Adipocyte (in vitro differentiated cells): ENCODE data around the gene THAP12.

Experiments
- DNase-seq: peaks from one replicate; pipeline ENCODE4 v3.0.0-alpha.2; 2015; ENCODE audit warnings: low read depth
- H3K27me3 ChIP-seq: replicated peaks from 2 replicates; pipeline ENCODE4 v1.7.0; 2013; ENCODE audit warnings: mild to moderate bottlenecking, low read length, moderate library complexity; ENCODE audit not compliant: control insufficient read depth, insufficient read depth
- H3K36me3 ChIP-seq: 2 replicates; pipeline ENCODE4 v1.7.0; 2013; ENCODE audit warnings: low read length, mild to moderate bottlenecking, moderate library complexity; ENCODE audit not compliant: control insufficient read depth, insufficient read depth, severe bottlenecking
- H3K4me1 ChIP-seq: 2 replicates; pipeline ENCODE4 v1.7.0; 2013; ENCODE audit warnings: mild to moderate bottlenecking, low read length, moderate library complexity; ENCODE audit not compliant: control insufficient read depth, insufficient read depth
- H3K4me3 ChIP-seq: 2 replicates; pipeline ENCODE4 v1.7.0; 2013; ENCODE audit warnings: mild to moderate bottlenecking, low read length, moderate library complexity
- H3K9ac ChIP-seq: 2 replicates; pipeline ENCODE4 v1.7.0; 2013; ENCODE audit warnings: mild to moderate bottlenecking, low read length, moderate library complexity
- H3K9me3 ChIP-seq: 2 replicates; pipeline ENCODE4 v1.7.0; 2013; ENCODE audit warnings: mild to moderate bottlenecking, low read length, moderate library complexity; ENCODE audit not compliant: control insufficient read depth

Gene THAP12

GRCh38 chr11:76317296-76317695, 63.6 kb downstream of the THAP12 start:
- H3K4me3 ChIP-seq, result no peak overlapping the region
- H3K9ac ChIP-seq, result no peak overlapping the region
- no peaks in the 10 kb centered on the region for H3K36me3 ChIP-seq
- H3K27me3 ChIP-seq, result peaks cover 16% of the 10 kb centered on the region
- H3K9me3 ChIP-seq, result no peaks in the 10 kb centered on the region
- H3K4me1 ChIP-seq, result peaks cover 14% of the 10 kb centered on the region
- DNase-seq, result no peak

- H3K9me3 ChIP-seq, result no peaks in the 10 kb centered on the region
- H3K9ac ChIP-seq, result no peak overlapping the region
- no peaks in the 10 kb centered on the region for H3K36me3 ChIP-seq
- DNase-seq, result no peak
- peaks cover 17% of the 10 kb centered on the region for H3K27me3 ChIP-seq
- peaks cover 14% of the 10 kb centered on the region for H3K4me1 ChIP-seq
- no peak overlapping the region for H3K4me3 ChIP-seq
Observed at GRCh38 chr11:76316726-76317125, 64.2 kb downstream of the THAP12 start.

DNA sequence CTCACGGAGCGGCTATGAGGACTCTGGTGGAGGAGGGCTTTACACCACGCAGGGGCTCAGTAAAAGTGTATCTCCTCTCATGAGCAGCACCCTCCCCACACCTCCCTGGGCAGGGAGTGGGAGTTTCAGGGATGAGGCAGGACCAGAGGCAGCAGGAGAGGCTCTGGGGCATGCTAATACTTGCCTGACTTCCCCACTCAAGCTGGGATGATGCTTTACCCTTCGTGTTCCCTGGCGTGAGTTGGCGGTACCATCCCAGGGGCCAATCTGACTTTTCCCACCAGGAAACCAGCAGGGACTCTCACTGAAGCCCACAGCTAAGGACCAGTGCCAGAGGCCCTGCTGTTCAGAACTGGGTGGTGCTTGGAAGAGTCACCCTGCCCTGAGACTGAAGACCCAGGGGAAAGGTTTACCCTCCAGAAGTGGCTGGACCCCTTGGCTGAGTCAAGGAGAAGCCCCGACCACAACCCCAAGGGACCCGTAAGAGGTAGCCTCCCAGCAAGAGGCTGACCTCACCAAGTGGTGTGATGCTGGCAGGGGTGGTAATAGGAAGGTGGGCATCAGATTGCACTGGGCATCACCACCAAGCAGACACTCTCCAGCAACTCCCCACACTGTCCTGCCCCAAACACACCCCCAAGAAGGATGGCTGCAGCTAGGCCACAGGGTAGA, 65.6 kb downstream of the THAP12 start:
- Histone ChIP-seq H3K9me3 (no peaks in the 10 kb centered on the region), H3K4me1 (peaks cover 14% of the 10 kb centered on the region), H3K9ac (no peak overlapping the region), H3K27me3 (peaks cover 22% of the 10 kb centered on the region), H3K36me3 (no peaks in the 10 kb centered on the region), H3K4me3 (no peak overlapping the region)
- DNase-seq, result no peak

DNA sequence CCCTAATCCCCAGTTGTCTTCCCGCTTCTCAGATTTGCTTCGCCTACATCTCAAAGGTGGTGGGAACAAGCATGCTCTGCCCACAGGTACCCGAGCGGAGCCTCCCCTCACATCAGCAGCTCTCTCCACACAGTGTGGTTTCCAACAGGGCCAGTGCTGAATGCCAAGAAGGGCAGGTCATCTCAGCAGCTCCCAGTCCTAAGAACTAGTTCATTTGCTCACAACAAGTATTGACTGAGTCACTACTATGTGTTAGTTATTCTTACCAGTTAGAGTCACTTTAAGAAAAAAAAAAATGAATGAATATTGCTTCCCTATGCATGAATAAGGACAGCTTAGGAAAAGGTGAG, 66.2 kb downstream of the THAP12 start:
- peaks cover 26% of the 10 kb centered on the region for H3K27me3 ChIP-seq

DNA sequence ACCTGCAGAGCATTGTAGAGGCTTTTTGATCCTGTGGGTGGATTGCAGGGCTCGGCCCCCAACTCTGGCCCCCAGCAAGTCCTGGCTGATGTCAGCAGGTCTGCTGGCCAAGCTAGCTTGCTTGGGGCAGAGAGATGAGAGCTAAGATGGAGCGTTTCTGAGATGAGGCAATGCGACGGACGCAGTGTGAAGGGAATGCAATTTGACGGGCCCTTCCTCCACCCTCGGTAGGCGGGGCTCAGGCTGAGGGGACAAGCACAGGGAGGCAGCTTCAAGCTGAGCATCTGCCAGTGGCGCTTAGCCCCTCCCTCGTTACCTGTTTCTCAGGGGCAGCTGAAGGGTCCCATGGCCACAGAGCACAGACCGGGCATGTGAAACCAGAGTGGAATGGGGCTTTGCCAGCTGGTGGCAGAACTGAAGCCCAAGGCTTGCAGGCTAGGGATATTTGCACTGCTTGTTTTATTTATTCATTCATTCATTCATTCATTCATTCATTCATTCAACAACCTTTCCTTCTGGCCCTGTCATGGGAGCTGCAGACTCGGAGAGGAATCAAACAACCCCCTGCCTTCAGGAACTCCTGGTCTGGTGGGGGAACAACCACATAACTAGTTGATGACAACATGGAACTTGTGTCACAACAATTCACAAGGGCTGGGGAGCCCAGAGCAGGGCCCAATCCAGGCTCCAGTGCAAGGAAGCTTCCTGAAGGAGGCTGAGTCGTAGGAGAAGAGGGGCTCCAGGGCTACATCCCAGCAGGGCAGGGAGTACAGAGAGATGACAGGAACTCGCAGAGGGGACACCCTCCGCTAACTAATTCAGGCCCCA, 66.8 kb downstream of the THAP12 start:
- DNase-seq, result no peak
- Histone ChIP-seq H3K9me3 (no peaks in the 10 kb centered on the region), H3K36me3 (no peaks in the 10 kb centered on the region), H3K27me3 (peaks cover 31% of the 10 kb centered on the region), H3K4me1 (peaks cover 14% of the 10 kb centered on the region), H3K4me3 (no peak overlapping the region), H3K9ac (no peak overlapping the region)

More for the DNA sequence above, 66.2 kb downstream of the THAP12 start:
- H3K9ac ChIP-seq, result no peak overlapping the region
- peaks cover 14% of the 10 kb centered on the region for H3K4me1 ChIP-seq
- peak; percentile 22 for DNase-seq
- H3K4me3 ChIP-seq, result no peak overlapping the region
- H3K9me3 ChIP-seq, result no peaks in the 10 kb centered on the region
- H3K36me3 ChIP-seq, result no peaks in the 10 kb centered on the region

- Histone ChIP-seq H3K9ac (no peak overlapping the region), H3K36me3 (no peaks in the 10 kb centered on the region), H3K4me3 (no peak overlapping the region), H3K27me3 (peaks cover 31% of the 10 kb centered on the region), H3K4me1 (peaks cover 14% of the 10 kb centered on the region), H3K9me3 (no peaks in the 10 kb centered on the region)
- no peak for DNase-seq
Observed at GRCh38 chr11:76313271-76313670, 67.7 kb downstream of the THAP12 start.

GRCh38 chr11:76310832-76311595, 69.9 kb downstream of the THAP12 start:
- Histone ChIP-seq H3K4me3 (no peak overlapping the region), H3K36me3 (no peaks in the 10 kb centered on the region), H3K9me3 (no peaks in the 10 kb centered on the region), H3K4me1 (peaks cover 19% of the 10 kb centered on the region), H3K9ac (no peak overlapping the region), H3K27me3 (peaks cover 22% of the 10 kb centered on the region)
- DNase-seq, result no peak

DNA sequence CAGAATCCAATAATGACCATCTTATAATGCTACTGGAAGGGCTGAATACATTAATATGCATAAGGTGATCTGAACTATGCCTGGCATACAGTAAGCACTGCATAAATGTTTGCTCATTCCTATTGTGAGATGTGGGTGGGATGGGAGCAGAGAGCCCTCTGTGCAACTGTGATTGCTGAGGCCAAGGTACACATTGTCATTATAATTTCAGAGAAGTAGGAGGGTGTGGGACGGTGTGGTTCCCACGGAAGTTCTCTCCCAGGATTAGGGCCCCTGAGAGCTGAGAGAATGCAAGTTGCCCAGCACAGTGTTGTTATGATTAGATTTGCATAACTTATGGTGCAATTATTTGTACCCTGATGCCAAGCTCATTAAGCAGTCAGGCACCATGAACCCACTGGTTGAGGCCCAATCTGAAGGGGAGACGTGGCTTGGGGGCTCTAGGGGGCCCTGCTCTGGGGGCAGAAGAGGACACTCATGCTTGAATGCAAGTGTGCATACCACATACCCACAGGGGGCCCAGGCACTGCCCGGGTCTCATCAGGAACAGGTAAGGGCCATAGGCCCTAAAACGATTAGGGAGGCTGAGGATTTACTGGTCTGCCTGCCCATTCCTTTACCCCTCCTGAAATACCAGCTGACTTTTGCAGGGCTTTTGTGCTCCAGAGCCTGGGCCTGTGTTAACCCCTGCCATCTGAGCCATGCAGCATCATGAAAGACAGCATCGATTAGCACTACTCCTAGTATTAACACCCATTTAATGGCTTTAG, 72.8 kb downstream of the THAP12 start:
- no peaks in the 10 kb centered on the region for H3K9me3 ChIP-seq
- DNase-seq, result no peak
- no peak overlapping the region for H3K9ac ChIP-seq

DNA sequence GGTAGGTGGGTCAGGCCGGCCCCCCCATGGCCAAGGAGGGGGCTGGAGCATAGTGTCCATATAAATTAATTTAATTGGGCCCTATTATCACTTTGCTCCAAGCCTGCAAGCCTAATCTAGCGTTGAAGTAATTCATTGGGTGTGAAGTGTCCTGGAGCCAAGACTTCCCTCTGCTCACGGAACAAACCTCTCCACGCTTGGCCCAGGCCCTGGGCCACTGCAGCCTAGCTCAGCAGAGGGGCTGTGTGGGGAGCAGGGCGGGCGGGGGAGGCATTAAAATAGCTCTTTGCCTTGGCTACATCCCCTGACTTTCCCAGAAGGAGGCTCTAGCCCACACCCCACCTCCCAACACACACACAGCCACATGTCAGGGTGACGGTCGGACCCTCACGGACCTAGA, 73.5 kb downstream of the THAP12 start:
- Histone ChIP-seq H3K36me3 (no peaks in the 10 kb centered on the region), H3K4me1 (peaks cover 16% of the 10 kb centered on the region)

More for the DNA sequence above, 72.8 kb downstream of the THAP12 start:
- no peaks in the 10 kb centered on the region for H3K36me3 ChIP-seq
- H3K27me3 ChIP-seq, result peaks cover 22% of the 10 kb centered on the region
- no peak overlapping the region for H3K4me3 ChIP-seq
- peaks cover 12% of the 10 kb centered on the region for H3K4me1 ChIP-seq

DNA sequence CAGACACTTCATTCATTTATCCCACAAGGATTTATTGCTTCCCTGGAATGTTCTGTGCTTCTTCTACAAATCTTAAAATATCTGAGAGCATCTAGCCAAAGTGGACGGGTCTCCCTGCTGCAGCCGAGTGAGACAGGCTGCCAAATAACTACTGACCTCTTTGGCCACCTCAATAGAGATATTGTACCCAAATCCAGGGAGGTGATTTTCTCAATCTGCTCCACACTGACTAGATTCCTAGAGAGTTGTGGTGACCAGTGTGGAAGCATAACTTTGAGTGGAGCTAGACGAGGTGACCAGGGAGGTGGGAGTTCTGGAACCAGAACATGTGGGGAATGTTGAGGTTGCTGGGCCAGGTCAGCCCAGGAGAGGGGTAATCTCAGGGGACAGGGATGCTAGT, 77.5 kb downstream of the THAP12 start:
- Histone ChIP-seq H3K9me3 (no peaks in the 10 kb centered on the region), H3K27me3 (peaks cover 5% of the 10 kb centered on the region), H3K4me3 (no peak overlapping the region), H3K36me3 (no peaks in the 10 kb centered on the region), H3K4me1 (peaks cover 16% of the 10 kb centered on the region), H3K9ac (no peak overlapping the region)
- no peak for DNase-seq

More for the DNA sequence above, 73.5 kb downstream of the THAP12 start:
- peaks cover 20% of the 10 kb centered on the region for H3K27me3 ChIP-seq
- H3K9ac ChIP-seq, result no peak overlapping the region
- DNase-seq, result no peak
- H3K4me3 ChIP-seq, result no peak overlapping the region
- no peaks in the 10 kb centered on the region for H3K9me3 ChIP-seq
